ENCODE results near the gene TMEM151B. TPM values are rescaled to one million over a fixed set of nuclear protein-coding genes. Genes with fewer than 3 reads are reported as not detected.

The TMEM151B gene
- total and polyA plus RNA-seq, 9 of the 15 experiments (the other 6 are each of a cell fraction or from before 2014, with no cell fraction given) = not detected

- peak; percentile 11; the same call in 1 of the 2 replicates for TF ChIP-seq ZEB2 (IDR thresholded peaks at IDR 0.05)
- peak; percentile 17; the same call in 1 of the 2 replicates for TF ChIP-seq FOXP1 (CRISPR knock-in tag; IDR thresholded peaks at IDR 0.05)
- TF ChIP-seq ZNF24 (IDR thresholded peaks at IDR 0.05) = 0 out of 2 replicates have a peak, but pooled peaks have one; percentile 2
- no peak for TF ChIP-seq OTX1 (CRISPR knock-in tag; IDR thresholded peaks at IDR 0.05)
- TF ChIP-seq TCF3 (CRISPR knock-in tag; IDR thresholded peaks at IDR 0.05) = no peak; the same call in 1 of the 2 replicates
- TF ChIP-seq, protein P1, sequence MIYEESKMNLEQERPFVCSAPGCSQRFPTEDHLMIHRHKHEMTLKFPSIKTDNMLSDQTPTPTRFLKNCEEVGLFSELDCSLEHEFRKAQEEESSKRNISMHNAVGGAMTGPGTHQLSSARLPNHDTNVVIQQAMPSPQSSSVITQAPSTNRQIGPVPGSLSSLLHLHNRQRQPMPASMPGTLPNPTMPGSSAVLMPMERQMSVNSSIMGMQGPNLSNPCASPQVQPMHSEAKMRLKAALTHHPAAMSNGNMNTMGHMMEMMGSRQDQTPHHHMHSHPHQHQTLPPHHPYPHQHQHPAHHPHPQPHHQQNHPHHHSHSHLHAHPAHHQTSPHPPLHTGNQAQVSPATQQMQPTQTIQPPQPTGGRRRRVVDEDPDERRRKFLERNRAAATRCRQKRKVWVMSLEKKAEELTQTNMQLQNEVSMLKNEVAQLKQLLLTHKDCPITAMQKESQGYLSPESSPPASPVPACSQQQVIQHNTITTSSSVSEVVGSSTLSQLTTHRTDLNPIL (CRISPR knock-in tag; IDR thresholded peaks at IDR 0.05) = 0 out of 2 replicates have a peak, but pooled peaks have one; percentile 3
- TF ChIP-seq TEAD4 (IDR thresholded peaks at IDR 0.05; ENCODE audit: low read length) = no peak
- TF ChIP-seq TEAD4 (CRISPR knock-in tag; IDR thresholded peaks at IDR 0.05; ENCODE audit: borderline replicate concordance) = no peak
- TF ChIP-seq ZBTB8A (IDR thresholded peaks at IDR 0.05; ENCODE audit: partially characterized antibody) = no peak
- TF ChIP-seq SMARCE1 (IDR thresholded peaks at IDR 0.05) = peak; percentile 70
- no peak for TF ChIP-seq NFE2L1 (tag; IDR thresholded peaks at IDR 0.05; ENCODE audit: borderline replicate concordance, low read depth)
- no peak; the same call in 1 of the 2 replicates for TF ChIP-seq HEY1 (CRISPR knock-in tag; IDR thresholded peaks at IDR 0.05; ENCODE audit: borderline replicate concordance)
- peak; percentile 33; the same call in 1 of the 2 replicates for TF ChIP-seq CTBP1 (IDR thresholded peaks at IDR 0.05; ENCODE audit: borderline replicate concordance)
- peak; percentile 85; the same call in 1 of the 2 replicates for TF ChIP-seq PTBP1 (IDR thresholded peaks at IDR 0.05; ENCODE audit: low read depth, low read length)
- 0 out of 2 replicates have a peak, but pooled peaks have one; percentile 16 for TF ChIP-seq ZNF395 (CRISPR knock-in tag; IDR thresholded peaks at IDR 0.05)
- no peak for TF ChIP-seq POLR3A (IDR thresholded peaks at IDR 0.05; ENCODE audit: borderline replicate concordance, extremely low read depth, insufficient read depth, insufficient read length)
- TF ChIP-seq PREB (CRISPR knock-in tag; IDR thresholded peaks at IDR 0.05) = peak; percentile 96; the same call in 1 of the 2 replicates
- 0 out of 2 replicates have a peak, but pooled peaks have one; percentile 2 for TF ChIP-seq LARP7 (IDR thresholded peaks at IDR 0.05)
- TF ChIP-seq RBM34 (IDR thresholded peaks at IDR 0.05; ENCODE audit: borderline replicate concordance, insufficient read depth, low read length) = no peak
- TF ChIP-seq SNRNP70 (optimal IDR thresholded peaks at IDR 0.05; ENCODE audit: low read depth, low read length) = peak; percentile 22
- no peak for TF ChIP-seq MTF1 (CRISPR knock-in tag; IDR thresholded peaks at IDR 0.05; ENCODE audit: borderline replicate concordance)
- TF ChIP-seq TEAD2 (tag; IDR thresholded peaks at IDR 0.05) = no peak
- TF ChIP-seq TAF7 (tag; IDR thresholded peaks at IDR 0.05) = no peak; the same call in 1 of the 2 replicates
- TF ChIP-seq, protein P2, sequence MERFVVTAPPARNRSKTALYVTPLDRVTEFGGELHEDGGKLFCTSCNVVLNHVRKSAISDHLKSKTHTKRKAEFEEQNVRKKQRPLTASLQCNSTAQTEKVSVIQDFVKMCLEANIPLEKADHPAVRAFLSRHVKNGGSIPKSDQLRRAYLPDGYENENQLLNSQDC (CRISPR knock-in tag; IDR thresholded peaks at IDR 0.05) = 0 out of 2 replicates have a peak, but pooled peaks have one; percentile 18
- no peak for TF ChIP-seq SREBF2 (CRISPR knock-in tag; IDR thresholded peaks at IDR 0.05)
Observed at GRCh38 chr6:44247338-44248302, 22.6 kb upstream of the TMEM151B start (continued).

All from K562 (cell line).